ENCODE data around the gene C2CD2. TPM values are rescaled to one million over a fixed set of nuclear protein-coding genes. Genes with fewer than 3 reads are reported as not detected.

C2CD2 gene
- total and polyA plus RNA-seq, 12 donors: 175 to 439 (median 284) TPM

DNA sequence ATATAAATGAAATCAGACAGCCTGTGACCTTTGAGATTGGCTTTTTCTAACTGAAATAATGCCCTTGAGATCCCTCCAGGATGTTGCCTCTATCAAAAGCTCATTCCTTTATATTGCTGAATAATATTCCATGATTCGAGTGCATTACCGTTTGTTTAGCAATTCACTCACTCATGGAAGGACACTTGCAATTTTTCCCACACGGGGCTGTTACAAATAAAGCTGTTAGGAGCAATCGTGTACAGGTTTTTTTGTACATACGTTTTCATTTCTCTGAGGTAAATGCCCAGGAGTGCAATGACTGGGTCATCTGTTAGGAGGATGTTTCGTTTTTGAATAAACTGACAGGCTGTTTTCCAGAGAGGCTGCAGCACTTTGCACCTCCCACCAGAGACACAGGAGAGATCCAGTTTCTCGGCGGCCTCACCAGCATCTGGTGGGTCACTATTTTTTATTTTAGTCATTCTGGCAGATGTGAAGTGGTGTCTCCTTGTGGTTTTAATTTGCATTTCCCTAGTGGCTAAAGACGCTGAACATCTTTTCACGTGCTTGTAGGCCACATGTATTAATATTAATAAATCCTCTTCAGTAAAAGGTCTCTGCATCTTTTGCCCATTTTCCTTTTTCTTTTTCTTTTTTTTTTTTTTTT lies 85.6 kb downstream of the C2CD2 start:
- H3K4me1 ChIP-seq (replicated peaks in 1 of 2): no peaks in the 10 kb centered on the region
- no peak for DNase-seq
- intact Hi-C loops (cut with DNase I): no loop called here
- no peak overlapping the region for H3K27ac ChIP-seq
- no peak overlapping the region for H3K4me3 ChIP-seq
- no peak for TF ChIP-seq POLR2A (IDR thresholded peaks at IDR 0.05)
- TF ChIP-seq, protein P1, sequence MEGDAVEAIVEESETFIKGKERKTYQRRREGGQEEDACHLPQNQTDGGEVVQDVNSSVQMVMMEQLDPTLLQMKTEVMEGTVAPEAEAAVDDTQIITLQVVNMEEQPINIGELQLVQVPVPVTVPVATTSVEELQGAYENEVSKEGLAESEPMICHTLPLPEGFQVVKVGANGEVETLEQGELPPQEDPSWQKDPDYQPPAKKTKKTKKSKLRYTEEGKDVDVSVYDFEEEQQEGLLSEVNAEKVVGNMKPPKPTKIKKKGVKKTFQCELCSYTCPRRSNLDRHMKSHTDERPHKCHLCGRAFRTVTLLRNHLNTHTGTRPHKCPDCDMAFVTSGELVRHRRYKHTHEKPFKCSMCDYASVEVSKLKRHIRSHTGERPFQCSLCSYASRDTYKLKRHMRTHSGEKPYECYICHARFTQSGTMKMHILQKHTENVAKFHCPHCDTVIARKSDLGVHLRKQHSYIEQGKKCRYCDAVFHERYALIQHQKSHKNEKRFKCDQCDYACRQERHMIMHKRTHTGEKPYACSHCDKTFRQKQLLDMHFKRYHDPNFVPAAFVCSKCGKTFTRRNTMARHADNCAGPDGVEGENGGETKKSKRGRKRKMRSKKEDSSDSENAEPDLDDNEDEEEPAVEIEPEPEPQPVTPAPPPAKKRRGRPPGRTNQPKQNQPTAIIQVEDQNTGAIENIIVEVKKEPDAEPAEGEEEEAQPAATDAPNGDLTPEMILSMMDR (IDR thresholded peaks at IDR 0.05): no peak
- no peaks in the 10 kb centered on the region for H3K9me3 ChIP-seq (replicated peaks in 1 of 3)
- 78 to 84% (median 82%) methylated on average over 10 of the region's 10 CpGs for WGBS, 4 donors
- H3K36me3 ChIP-seq (replicated peaks in 1 of 2): no peaks in the 10 kb centered on the region
- H3K27me3 ChIP-seq: no peaks in the 10 kb centered on the region

DNA sequence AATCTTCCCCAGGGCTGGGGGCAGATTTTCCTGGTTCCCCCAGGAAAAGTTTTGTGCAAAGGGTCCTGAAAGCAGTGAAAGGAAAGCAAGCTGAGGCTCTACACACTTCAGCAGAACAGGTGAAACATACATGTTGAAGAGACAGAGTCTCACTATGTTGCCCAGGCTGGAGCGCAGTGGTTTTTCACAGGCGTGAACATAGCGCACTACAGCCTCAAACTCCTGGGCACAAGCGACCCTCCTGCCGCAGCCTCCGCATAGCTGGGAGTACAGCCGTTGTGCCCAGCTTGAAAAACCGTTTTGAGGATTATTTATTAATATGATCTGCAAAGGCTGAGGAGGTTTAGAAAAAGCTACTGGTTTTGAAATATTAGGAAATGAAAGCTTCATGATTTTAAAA lies 86.5 kb downstream of the C2CD2 start:
- TF ChIP-seq, protein P1 (IDR thresholded peaks at IDR 0.05): no peak
- no peak for TF ChIP-seq POLR2A (IDR thresholded peaks at IDR 0.05)
- Histone ChIP-seq H3K36me3 (replicated peaks in 1 of 2) (no peaks in the 10 kb centered on the region), H3K4me1 (replicated peaks in 1 of 2) (no peaks in the 10 kb centered on the region), H3K27ac (no peak overlapping the region), H3K4me3 (no peak overlapping the region), H3K9me3 (replicated peaks in 1 of 3) (no peaks in the 10 kb centered on the region), H3K27me3 (no peaks in the 10 kb centered on the region)
- intact Hi-C loops (cut with DNase I): no loop called here
- no peak for DNase-seq
- 88 to 99% (median 95%) methylated on average over 8 of the region's 8 CpGs for WGBS, 4 donors

DNA sequence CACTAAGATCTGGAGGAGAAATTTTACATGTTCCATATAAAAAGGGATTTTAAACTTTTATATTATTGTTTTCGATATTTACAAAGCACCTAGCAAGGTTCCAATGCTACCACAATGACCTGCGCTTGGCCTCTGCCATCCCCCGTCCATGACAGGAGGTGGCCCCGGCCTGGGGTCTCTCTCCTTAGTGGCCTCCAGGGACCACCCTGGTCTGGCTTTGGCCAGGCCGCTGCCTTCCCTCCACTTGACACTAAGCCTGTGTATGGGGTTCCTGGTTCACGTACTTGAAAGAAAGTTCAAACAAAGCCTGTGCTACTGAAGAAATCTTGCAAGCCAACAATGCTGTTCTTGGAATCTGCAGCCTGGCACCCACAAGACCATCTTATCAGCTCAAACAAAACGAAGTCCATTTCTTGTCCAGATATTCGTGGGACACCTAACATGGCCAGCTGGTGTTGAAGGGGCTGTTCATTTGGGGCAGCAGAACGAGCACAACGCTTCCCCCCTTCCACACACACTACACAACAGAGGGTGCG lies 87.5 kb downstream of the C2CD2 start:
- Histone ChIP-seq H3K4me3 (no peak overlapping the region), H3K4me1 (replicated peaks in 1 of 2) (no peaks in the 10 kb centered on the region), H3K27ac (no peak overlapping the region), H3K9me3 (replicated peaks in 1 of 3) (no peaks in the 10 kb centered on the region), H3K27me3 (no peaks in the 10 kb centered on the region), H3K36me3 (replicated peaks in 1 of 2) (no peaks in the 10 kb centered on the region)
- TF ChIP-seq, protein P1 (IDR thresholded peaks at IDR 0.05): no peak
- no peak for TF ChIP-seq POLR2A (IDR thresholded peaks at IDR 0.05)
- intact Hi-C loops (cut with DNase I): no loop called here
- WGBS, 4 donors: 72 to 93% (median 77%) methylated on average over 8 to 11 of the region's 11 CpGs
- DNase-seq: no peak

DNA sequence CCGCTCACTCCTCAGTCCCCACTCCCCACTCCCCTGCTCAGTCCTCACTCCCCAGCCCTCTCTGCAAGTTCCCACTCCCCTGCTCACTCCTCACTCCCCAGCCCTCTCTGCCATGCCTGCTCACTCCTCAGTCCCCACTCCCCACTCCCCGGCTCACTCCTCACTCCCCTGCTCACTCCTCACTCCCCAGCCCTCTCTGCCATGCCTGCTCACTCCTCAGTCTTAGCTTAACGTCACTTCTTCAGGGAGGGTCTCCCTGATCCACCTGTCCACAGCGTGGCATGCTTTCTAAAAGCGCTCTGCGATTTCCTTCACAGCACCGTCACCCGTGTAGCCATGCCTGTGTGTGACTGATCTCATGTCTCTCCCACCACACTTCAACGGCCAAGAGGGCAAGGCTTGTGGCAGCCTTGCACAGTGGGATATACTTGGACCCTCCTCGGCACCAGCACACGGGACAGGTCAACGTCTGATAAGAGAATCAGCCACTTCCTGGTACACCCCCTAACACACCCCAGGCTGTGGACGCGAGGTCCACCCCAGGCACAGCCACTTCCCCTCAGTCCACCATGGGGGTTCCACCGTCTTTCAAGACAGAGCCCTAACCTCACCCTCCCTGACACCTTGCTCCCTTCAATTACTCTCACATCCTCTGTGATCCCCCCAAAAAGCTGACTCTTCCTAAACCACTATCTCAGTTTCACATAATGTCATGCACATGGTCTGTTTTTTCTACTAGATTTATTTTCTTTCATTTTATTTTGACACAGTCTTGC lies 88.6 kb downstream of the C2CD2 start:
- intact Hi-C loops (cut with DNase I): no loop called here
- no peak overlapping the region for H3K27ac ChIP-seq
- H3K9me3 ChIP-seq (replicated peaks in 1 of 3): no peaks in the 10 kb centered on the region
- H3K27me3 ChIP-seq: no peaks in the 10 kb centered on the region
- 84 to 87% (median 86%) methylated on average over 15 of the region's 15 CpGs for WGBS, 4 donors
- DNase-seq: no peak
- no peak overlapping the region for H3K4me3 ChIP-seq
- H3K4me1 ChIP-seq (replicated peaks in 1 of 2): no peaks in the 10 kb centered on the region
- TF ChIP-seq POLR2A (IDR thresholded peaks at IDR 0.05): no peak
- TF ChIP-seq, protein P1 (IDR thresholded peaks at IDR 0.05): no peak
- no peaks in the 10 kb centered on the region for H3K36me3 ChIP-seq (replicated peaks in 1 of 2)

Measured in adrenal gland (tissue), 12 donors.